Fibroblast of lung (primary cell): ENCODE data around the gene HMGCS2. TPM values are rescaled to one million over a fixed set of nuclear protein-coding genes. Genes with fewer than 3 reads are reported as not detected.

Experiments
- DNase-seq, 2 donors: peaks; one replicate each; pipeline versions ENCODE4 v3.0.0 to v3.0.0-alpha.2; 2010; ENCODE audit warnings: low read depth in 2 of 2
- H2AFZ ChIP-seq: 2 replicates; pipeline ENCODE4 v1.5.1; 2012; ENCODE audit warnings: low read length, control low read depth, inconsistent platforms
- H3K27ac ChIP-seq: 2 replicates; pipeline ENCODE4 v1.5.1; 2011; ENCODE audit warnings: low read length, control low read depth; ENCODE audit not compliant: insufficient read depth
- H3K27me3 ChIP-seq: 2 replicates; pipeline ENCODE4 v1.5.1; 2011; ENCODE audit warnings: mild to moderate bottlenecking, low read length; ENCODE audit not compliant: control insufficient read depth, insufficient read depth
- H3K36me3 ChIP-seq: 2 replicates; pipeline ENCODE4 v1.5.1; 2011; ENCODE audit warnings: low read length; ENCODE audit not compliant: control insufficient read depth, insufficient read depth
- H3K4me1 ChIP-seq: 2 replicates; pipeline ENCODE4 v1.5.1; 2011; ENCODE audit warnings: low read length; ENCODE audit not compliant: control insufficient read depth, insufficient read depth; ENCODE audit errors: extremely low read depth
- H3K4me2 ChIP-seq: 2 replicates; pipeline ENCODE4 v1.5.1; 2011; ENCODE audit warnings: low read length, control low read depth; ENCODE audit not compliant: insufficient read depth; ENCODE audit errors: extremely low read depth
- H3K4me3 ChIP-seq, 4 experiments: fragments of 200-600 bp in 1 of 4; sonication (generic) in 1 of 4; replicated peaks in 1 of 4; 2 replicates each; pipeline ENCODE4 v1.5.1; 2011 to 2016; ENCODE audit warnings: low read length in 4 of 4, low read depth in 3 of 4, mild to moderate bottlenecking in 3 of 4, control low read depth in 2 of 4, inconsistent platforms in 1 of 4, mixed read lengths in 1 of 4; ENCODE audit not compliant: insufficient read depth in 1 of 4; ENCODE audit errors: control extremely low read depth in 1 of 4
- H3K79me2 ChIP-seq: 2 replicates; pipeline ENCODE4 v1.5.1; 2012; ENCODE audit warnings: mild to moderate bottlenecking, low read length, inconsistent platforms; ENCODE audit not compliant: control insufficient read depth, insufficient read depth
- H3K9ac ChIP-seq: 2 replicates; pipeline ENCODE4 v1.5.1; 2011; ENCODE audit warnings: mild to moderate bottlenecking, low read length, control low read depth; ENCODE audit not compliant: insufficient read depth
- H3K9me3 ChIP-seq: 2 replicates; pipeline ENCODE4 v1.5.1; 2012; ENCODE audit warnings: low read depth, low read length; ENCODE audit not compliant: control insufficient read depth, insufficient read depth
- H4K20me1 ChIP-seq: 2 replicates; pipeline ENCODE4 v1.5.1; 2011; ENCODE audit warnings: low read length; ENCODE audit not compliant: control insufficient read depth, insufficient read depth; ENCODE audit errors: extremely low read depth
- EZH2 ChIP-seq: IDR thresholded peaks from 2 replicates; pipeline ENCODE4 v1.5.1; 2012; ENCODE audit warnings: low read length, control low read depth, mild to moderate bottlenecking; ENCODE audit errors: missing control alignments
- polyA plus RNA-seq, 2 donors: library from polyadenylated mRNA; depleted of rRNA in 1 of 2; stranded (reverse) in 1 of 2; unstranded in 1 of 2; fragments of >200 nt; gene quantifications; 2 replicates each; pipeline ENCODE4 v1.2.1, GENCODE V29; 2011 to 2012; ENCODE audit warnings: missing spikeins in 1 of 2
- total RNA-seq: library from RNA; depleted of rRNA; stranded (reverse); fragments of >200 nt; gene quantifications from 2 replicates; pipeline ENCODE4 v1.2.1, GENCODE V29; 2014
- TF ChIP-seq, protein P1 (sequence below), 2 donors: IDR thresholded peaks in 1 of 2; conservative IDR thresholded peaks in 1 of 2; 1 replicate in 1 of 2; 2 replicates in 1 of 2; pipeline ENCODE4 v1.5.1; 2011 to 2012; ENCODE audit warnings: low read length in 2 of 2, control low read depth in 1 of 2, inconsistent platforms in 1 of 2, low read depth in 1 of 2, mild to moderate bottlenecking in 1 of 2

HMGCS2 gene
- total and polyA plus RNA-seq, 2 donors (not counting 1 experiment from before 2014, with no cell fraction given): not detected

DNA sequence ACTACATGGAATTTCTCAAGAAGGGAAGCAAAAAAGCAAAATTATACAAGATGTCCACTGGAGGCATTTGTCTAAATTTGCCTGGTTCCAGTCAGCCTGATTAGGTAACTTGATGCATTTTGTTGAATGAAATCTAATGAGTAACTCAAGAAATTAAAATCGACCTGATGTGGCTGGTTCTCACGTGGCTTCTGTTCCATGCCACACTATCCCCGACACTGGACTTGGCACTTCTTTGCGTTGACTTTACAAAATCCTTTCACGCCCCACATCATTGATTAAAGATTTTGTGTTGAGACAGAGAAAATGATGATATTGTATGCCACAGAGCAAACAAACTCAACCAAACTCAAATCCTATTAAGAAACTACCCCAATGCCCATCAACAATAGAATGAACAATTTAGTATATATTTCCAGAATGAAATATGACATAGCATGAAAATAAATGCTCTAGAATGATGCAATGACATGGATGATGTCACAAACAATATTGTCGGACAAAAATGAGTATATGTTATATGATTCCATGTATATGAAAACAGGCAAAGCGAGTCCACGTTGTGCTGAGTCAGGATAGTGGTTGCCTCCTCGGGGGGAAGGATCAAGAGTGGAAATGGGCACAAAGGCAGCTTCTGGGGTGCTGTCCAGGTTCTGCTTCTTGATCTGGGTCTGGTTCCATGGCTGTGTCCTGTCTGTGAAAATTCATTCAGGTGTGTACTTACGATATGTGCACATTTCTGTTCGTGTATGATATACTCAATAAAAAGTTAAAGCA lies 12.9 kb upstream of the HMGCS2 start:
- Histone ChIP-seq H3K79me2 (no peaks in the 10 kb centered on the region), H3K36me3 (no peaks in the 10 kb centered on the region), H3K4me2 (no peak overlapping the region), H3K4me3 (no peak overlapping the region), H3K9ac (no peak overlapping the region), H3K27ac (no peak overlapping the region), H3K27me3 (peaks cover 2% of the 10 kb centered on the region), H2AFZ (no peak overlapping the region), H3K4me1 (no peaks in the 10 kb centered on the region), H4K20me1 (no peaks in the 10 kb centered on the region), H3K9me3 (no peaks in the 10 kb centered on the region)
- TF ChIP-seq, protein P1, sequence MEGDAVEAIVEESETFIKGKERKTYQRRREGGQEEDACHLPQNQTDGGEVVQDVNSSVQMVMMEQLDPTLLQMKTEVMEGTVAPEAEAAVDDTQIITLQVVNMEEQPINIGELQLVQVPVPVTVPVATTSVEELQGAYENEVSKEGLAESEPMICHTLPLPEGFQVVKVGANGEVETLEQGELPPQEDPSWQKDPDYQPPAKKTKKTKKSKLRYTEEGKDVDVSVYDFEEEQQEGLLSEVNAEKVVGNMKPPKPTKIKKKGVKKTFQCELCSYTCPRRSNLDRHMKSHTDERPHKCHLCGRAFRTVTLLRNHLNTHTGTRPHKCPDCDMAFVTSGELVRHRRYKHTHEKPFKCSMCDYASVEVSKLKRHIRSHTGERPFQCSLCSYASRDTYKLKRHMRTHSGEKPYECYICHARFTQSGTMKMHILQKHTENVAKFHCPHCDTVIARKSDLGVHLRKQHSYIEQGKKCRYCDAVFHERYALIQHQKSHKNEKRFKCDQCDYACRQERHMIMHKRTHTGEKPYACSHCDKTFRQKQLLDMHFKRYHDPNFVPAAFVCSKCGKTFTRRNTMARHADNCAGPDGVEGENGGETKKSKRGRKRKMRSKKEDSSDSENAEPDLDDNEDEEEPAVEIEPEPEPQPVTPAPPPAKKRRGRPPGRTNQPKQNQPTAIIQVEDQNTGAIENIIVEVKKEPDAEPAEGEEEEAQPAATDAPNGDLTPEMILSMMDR (conservative IDR thresholded peaks at IDR 0.05 in 1 of 2, IDR thresholded peaks at IDR 0.05 in 1 of 2; ENCODE audit: low read depth in 1 of 2, low read length in 2 of 2): no peak
- no peak for TF ChIP-seq EZH2
- DNase-seq: no peak

- H3K4me3 ChIP-seq: peak overlapping the region in 3 of 4 experiments; percentile 19 to 38 (median 30)
- no peaks in the 10 kb centered on the region for H3K9me3 ChIP-seq
- no peaks in the 10 kb centered on the region for H3K36me3 ChIP-seq
- TF ChIP-seq, protein P1 (conservative IDR thresholded peaks at IDR 0.05 in 1 of 2, IDR thresholded peaks at IDR 0.05 in 1 of 2; ENCODE audit: low read depth in 1 of 2, low read length in 2 of 2): no peak
- no peak for TF ChIP-seq EZH2
- H3K4me2 ChIP-seq: peak overlapping the region; percentile 75
- DNase-seq: peak in 1 of 2 donors; percentile 87
- H3K27ac ChIP-seq: no peak overlapping the region
- H3K79me2 ChIP-seq: no peaks in the 10 kb centered on the region
- no peaks in the 10 kb centered on the region for H4K20me1 ChIP-seq
- H3K9ac ChIP-seq: no peak overlapping the region
- H3K4me1 ChIP-seq: no peaks in the 10 kb centered on the region
- H3K27me3 ChIP-seq: peaks cover 2% of the 10 kb centered on the region
- peak overlapping the region; percentile 78 for H2AFZ ChIP-seq
Measured at GRCh38 chr1:119779869-119780356, 11.2 kb upstream of the HMGCS2 start.

GRCh38 chr1:119778886-119779560 lies 10.3 kb upstream of the HMGCS2 start:
- H3K4me2 ChIP-seq: no peak overlapping the region
- H3K9ac ChIP-seq: no peak overlapping the region
- no peak overlapping the region for H3K27ac ChIP-seq
- H4K20me1 ChIP-seq: no peaks in the 10 kb centered on the region
- no peak overlapping the region for H3K4me3 ChIP-seq
- TF ChIP-seq, protein P1 (conservative IDR thresholded peaks at IDR 0.05 in 1 of 2, IDR thresholded peaks at IDR 0.05 in 1 of 2; ENCODE audit: low read depth in 1 of 2, low read length in 2 of 2): no peak
- TF ChIP-seq EZH2: no peak
- no peaks in the 10 kb centered on the region for H3K4me1 ChIP-seq
- H3K9me3 ChIP-seq: no peaks in the 10 kb centered on the region
- DNase-seq: no peak
- no peak overlapping the region for H2AFZ ChIP-seq
- H3K79me2 ChIP-seq: no peaks in the 10 kb centered on the region
- no peaks in the 10 kb centered on the region for H3K36me3 ChIP-seq
- peaks cover 2% of the 10 kb centered on the region for H3K27me3 ChIP-seq
